ENCODE measurements around the gene TTLL8.

DNA sequence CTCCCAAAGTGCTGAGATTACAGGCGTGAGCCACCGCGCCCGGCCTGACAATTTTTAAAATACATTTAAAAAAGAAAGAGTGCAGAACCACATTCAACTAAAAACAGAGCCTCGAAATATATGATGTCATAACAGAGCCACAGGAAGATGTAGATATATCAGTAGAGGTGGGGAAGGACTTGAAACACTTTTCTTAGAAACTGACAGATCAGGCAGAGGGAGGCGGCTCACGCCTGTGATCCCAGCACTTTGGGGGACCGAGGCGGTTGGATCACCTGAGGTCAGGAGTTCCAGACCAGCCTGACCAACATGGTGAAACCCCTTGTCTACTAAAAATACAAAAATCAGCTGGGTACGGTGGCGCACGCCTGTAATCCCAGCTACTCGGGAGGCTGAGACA, 20.1 kb upstream of the TTLL8 start:
- no peak for TF ChIP-seq ELK1 (IDR thresholded peaks at IDR 0.05; ENCODE audit: low read depth, low read length)
- TF ChIP-seq, protein P1, sequence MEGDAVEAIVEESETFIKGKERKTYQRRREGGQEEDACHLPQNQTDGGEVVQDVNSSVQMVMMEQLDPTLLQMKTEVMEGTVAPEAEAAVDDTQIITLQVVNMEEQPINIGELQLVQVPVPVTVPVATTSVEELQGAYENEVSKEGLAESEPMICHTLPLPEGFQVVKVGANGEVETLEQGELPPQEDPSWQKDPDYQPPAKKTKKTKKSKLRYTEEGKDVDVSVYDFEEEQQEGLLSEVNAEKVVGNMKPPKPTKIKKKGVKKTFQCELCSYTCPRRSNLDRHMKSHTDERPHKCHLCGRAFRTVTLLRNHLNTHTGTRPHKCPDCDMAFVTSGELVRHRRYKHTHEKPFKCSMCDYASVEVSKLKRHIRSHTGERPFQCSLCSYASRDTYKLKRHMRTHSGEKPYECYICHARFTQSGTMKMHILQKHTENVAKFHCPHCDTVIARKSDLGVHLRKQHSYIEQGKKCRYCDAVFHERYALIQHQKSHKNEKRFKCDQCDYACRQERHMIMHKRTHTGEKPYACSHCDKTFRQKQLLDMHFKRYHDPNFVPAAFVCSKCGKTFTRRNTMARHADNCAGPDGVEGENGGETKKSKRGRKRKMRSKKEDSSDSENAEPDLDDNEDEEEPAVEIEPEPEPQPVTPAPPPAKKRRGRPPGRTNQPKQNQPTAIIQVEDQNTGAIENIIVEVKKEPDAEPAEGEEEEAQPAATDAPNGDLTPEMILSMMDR (IDR thresholded peaks at IDR 0.05) = no peak

Measured in A549 (cell line).